ENCODE measurements around the gene FGFR1OP2.
A peak's percentile ranks its signal among the peaks of the same experiment; 100 is the strongest.
"Not testable (repeated sequence)": the region's sequence is repeated elsewhere in the genome, so short reads cannot be mapped to it uniquely, and the experiment has no call there.

FGFR1OP2 gene

GRCh38 chr12:26948309-26948708 lies 10.0 kb downstream of the FGFR1OP2 start:
- DNase-seq, result no peak

DNA sequence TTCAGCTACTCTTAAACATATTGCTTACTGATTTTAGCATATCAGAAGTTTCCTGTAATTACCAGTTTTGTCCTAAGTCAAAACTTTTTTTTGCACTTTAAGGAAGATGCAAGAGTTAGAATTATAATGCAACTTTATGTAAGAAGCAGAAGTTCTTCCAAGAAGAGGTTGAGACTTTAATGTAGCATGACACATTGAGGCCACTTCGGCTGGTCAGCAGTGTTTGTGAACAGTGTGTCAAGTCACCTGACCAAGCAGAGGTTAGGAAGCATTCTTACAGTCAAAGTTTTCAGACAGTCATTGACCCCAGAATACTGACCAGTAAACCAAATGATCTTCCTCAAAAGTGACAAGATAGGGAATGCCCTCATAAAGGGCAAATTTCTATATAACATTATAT lies 15.2 kb downstream of the FGFR1OP2 start:
- no peak for DNase-seq

DNA sequence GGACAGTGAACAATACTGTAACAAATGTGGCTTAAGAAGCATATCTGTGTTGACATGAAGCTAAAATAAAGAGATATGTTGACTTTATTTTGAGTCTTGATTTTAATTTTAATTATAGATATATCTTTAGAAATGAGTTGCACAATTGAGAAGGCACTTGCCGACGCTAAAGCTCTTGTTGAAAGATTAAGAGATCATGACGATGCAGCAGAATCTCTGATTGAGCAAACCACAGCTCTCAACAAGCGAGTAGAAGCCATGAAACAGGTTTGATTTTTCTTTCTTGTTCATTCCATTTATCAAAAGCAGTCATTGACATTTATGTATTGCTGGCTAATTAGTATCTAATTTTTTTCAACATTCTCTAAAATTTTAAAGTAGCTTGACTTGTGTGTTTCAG lies 15.8 kb downstream of the FGFR1OP2 start:
- no peak for DNase-seq

- not testable (repeated sequence) for DNase-seq
Measured at GRCh38 chr12:26961391-26961790, 23.1 kb downstream of the FGFR1OP2 start.

- no peak for DNase-seq
Measured at GRCh38 chr12:26961803-26962202, 23.5 kb downstream of the FGFR1OP2 start.

GRCh38 chr12:26963413-26963812 lies 25.1 kb downstream of the FGFR1OP2 start:
- no peak for DNase-seq

DNA sequence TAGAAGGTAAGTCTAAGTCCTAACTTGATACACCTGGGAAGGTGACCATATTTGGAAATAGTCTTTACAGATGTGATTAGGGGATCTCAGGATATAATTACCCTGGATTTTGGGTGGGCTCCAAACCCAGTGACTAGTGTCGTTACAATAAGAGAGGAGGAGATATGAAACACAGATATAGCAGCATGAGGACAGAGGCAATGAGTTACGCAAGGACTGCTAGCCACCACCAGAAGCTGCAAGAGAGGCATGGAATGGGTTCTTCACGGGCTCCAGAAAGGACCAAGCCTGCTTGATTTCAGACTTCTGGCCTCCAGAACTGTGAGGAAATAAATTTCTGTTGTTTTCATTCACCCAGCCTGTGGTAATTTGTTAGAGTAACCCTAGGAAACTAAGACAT lies 28.6 kb downstream of the FGFR1OP2 start:
- no peak for DNase-seq

GRCh38 chr12:26970136-26970535 lies 31.9 kb downstream of the FGFR1OP2 start:
- DNase-seq, result no peak

- DNase-seq, result peak; percentile 33
Measured at GRCh38 chr12:26971963-26972362, 33.7 kb downstream of the FGFR1OP2 start.

- DNase-seq, result no peak
Measured at GRCh38 chr12:26976687-26977086, 38.4 kb downstream of the FGFR1OP2 start.

DNA sequence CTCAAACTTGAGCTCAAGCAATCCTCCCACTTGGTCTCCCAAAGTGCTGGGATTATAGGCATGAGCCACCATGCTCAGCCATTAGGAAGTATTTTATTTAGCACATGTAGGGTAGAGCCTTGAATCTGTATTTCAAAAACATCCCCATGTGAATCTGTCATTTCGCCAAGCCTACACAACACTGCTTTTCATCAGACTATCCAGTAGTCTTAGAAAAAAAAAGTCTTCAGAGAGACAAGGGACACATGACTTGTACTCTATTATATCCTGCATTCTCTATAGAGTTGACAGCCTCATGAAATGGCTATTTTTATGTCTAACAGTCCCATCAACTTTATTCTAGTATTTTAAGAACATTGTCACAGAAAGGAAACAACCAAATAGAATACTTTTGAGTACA lies 40.5 kb downstream of the FGFR1OP2 start:
- DNase-seq, result no peak

DNA sequence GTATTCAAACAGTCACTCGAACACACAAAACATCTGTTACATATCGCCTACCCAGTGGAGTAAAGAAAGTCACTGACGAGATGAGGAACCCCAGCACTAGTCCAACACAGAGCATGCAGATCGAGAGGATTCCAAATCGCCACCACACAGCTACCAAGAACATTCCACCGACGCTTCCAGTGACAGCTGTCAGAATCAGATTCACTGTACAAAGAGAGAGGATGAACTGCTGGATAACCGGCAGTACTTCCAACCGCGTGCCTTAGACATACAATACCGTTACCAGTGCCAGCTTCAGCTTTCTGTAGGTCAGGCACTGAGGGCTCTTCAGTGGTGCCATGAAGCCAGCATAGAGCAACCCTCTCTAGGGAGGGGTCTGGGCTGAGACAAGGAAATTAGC lies 41.5 kb downstream of the FGFR1OP2 start:
- no peak for DNase-seq

- DNase-seq, result no peak
Measured at GRCh38 chr12:26982866-26983265, 44.6 kb downstream of the FGFR1OP2 start.

DNA sequence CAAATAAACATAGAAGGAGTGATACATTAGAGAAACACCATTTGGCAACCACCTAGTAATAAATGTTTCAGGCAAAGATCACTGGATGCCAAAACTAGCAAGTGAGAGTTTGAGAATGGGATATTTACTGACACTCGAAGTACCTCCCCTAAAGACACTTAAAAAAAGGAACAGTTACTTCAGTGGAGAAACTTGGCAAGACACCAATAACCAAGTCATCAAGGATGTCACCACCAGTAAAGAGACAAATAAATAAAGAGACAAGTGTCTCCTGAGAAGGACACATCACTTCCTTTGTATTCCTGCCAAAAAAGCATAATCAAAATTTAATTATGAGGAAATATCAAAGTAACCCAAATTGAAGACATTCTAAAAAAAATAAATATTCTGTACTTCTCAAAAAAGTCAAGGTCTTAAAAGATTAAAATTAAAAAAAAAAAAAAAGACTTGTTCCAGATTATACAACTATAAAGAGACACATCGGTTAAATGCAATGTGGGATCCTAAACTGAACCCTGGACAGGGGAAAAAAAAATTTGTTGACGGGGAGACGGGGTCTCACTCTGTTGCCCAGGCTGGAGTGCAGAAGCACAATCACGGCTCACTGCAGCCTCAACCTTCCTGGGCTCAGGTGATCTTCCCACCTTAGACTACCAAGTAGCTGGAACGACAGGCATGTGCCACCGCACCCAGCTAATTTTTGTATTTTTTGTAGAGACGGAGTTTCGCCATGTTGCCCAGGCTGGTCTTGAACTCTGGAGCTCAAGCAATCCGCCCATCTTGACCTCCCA lies 49.6 kb downstream of the FGFR1OP2 start:
- DNase-seq, result no peak

GRCh38 chr12:26988703-26989102 lies 50.4 kb downstream of the FGFR1OP2 start:
- DNase-seq, result no peak

DNA sequence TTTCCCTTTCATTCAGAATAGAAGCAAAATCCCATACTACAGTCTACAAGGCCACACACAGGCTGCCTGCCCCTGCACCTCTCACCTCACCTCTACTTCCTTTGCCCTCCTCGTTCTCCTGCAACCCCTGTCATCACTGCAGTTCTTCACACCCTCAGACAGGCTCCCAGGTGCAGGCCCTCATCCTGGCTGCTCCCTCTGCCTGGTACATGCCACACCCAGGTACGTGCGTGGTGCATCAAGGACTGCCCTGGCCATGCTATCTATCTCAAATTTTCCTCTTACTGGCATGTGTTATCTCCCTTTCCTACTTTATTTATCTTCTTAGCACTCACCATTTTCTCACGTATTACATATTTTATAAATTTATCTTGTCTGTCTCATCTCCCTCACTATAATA lies 51.6 kb downstream of the FGFR1OP2 start:
- DNase-seq, result no peak

DNA sequence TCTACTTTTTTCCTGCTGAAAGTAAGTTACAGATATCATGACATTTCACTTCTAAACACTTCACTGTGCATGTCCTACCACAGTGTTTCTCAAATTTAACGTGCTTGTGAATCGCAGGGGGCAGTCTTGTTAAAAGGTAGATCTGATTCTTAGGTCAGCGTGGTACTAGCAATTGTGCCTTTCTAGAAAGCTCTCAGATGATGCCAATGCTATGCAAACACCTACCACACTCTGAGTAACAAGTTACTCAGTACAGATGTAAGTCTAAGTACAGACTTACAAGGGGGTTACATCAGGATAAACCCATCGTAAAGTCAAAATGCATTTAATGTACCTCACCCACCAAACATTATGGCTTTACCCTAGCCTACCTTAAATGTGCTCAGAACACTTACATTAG lies 53.6 kb downstream of the FGFR1OP2 start:
- DNase-seq, result no peak

GRCh38 chr12:26994109-26994508 lies 55.8 kb downstream of the FGFR1OP2 start:
- DNase-seq, result no peak

DNA sequence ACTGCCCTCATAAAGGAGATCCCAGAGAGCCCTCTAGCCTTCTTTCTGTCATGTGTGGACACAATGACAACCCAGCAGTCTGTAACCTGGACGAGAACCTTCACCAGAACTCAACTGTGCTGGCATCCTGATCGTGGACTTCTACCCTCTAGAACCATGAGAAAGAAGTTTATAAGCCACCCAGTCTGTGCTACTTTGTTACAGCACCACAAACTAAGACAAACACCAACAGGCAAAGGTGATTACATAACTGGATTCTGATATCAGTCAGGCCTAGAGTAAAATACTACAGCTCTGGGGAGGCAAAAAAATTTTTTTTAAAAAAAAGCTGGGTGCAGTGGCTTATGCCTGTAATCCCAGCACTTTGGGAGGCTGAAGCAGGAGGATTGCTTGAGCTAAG lies 57.4 kb downstream of the FGFR1OP2 start:
- DNase-seq, result no peak

GRCh38 chr12:26997003-26997402 lies 58.7 kb downstream of the FGFR1OP2 start:
- DNase-seq, result no peak

DNA sequence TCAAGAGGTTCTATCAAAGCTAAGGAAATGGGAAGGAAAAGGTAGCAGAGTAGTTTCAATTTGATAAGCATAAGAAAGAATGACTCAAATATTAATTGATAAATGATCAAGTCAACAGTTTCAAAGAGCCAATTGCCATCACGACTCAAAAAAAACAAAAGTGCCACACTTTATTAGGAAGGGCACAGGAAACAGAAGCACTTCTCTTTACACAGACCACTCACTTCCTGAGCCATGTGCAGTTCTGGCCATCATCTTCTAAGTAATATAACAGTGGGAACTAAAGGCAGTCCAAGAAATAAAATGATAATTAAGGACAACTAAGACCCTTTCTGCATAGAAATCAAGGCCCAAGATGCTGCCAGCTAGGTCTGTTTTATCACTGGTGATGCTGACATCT lies 62.7 kb downstream of the FGFR1OP2 start:
- no peak for DNase-seq

- no peak for DNase-seq
Measured at GRCh38 chr12:27001663-27002062, 63.4 kb downstream of the FGFR1OP2 start.

GRCh38 chr12:27002141-27002540 lies 63.9 kb downstream of the FGFR1OP2 start:
- DNase-seq, result no peak

DNA sequence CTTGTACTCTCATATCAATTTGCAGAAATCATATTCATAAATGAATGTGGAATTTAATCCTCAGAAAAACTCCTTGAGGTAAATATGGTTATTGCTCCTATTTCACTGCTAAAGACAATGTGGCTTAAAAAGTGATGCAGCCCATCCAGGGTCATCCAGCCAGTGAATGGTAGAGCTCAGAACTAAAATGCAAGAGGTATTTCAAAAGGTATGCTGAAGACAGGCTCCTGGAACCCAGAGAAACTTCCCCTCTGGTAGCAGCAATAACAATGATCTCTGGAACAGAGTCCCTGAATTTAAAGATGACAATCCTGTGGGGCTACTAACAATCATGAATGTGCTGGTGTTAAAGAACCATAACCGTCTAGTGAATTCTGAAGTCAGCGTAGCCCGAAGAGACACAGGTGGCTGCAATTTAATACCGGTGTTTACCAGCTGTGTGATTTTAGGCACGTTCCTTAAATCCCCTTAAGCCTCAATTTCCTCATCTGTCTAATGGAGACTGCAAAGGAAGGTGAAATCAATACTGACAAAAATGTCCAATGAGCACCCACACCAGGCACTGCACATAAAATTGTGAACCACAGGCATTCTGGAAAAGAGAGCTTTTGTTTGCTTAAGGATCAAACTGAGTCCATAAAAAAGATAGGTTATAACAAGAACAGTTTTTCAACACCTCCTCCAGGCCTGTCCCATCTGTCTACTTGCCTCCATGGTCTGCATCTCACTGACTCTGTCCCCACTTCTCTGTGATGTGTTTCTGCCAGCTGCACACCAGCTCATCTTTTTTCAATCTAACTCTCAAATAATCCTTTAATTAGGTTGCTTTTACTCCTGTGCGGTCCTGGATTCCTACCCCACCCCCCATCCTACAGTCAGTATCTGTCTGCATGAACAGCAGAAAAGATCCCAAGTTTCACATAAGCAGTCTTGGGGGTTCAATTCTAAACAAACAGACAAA lies 65.4 kb downstream of the FGFR1OP2 start:
- DNase-seq, result no peak
